K562 (cell line): Measurements from ENCODE around the gene DTYMK. TPM values are rescaled to one million over a fixed set of nuclear protein-coding genes. Genes with fewer than 3 reads are reported as not detected.
A peak's percentile ranks its signal among the peaks of the same experiment; 100 is the strongest.

Source experiments
- ARID2 ChIP-seq: fragments of 450-650 bp; IDR thresholded peaks from 2 replicates; pipeline ENCODE4 v1.6.1; 2017; ENCODE audit warnings: antibody characterized with exemption, mild to moderate bottlenecking
- CCAR2 ChIP-seq: fragments of 200-400 bp; formaldehyde crosslinking; IDR thresholded peaks from 2 replicates; pipeline ENCODE4 v1.6.1; 2017; ENCODE audit warnings: mild to moderate bottlenecking, low read depth, low read length
- CTBP1 ChIP-seq: fragments of 450-650 bp; IDR thresholded peaks from 2 replicates; pipeline ENCODE4 v1.6.1; 2016; ENCODE audit warnings: borderline replicate concordance
- CTCFL ChIP-seq: IDR thresholded peaks from 2 replicates; pipeline ENCODE4 v1.6.1; 2011; ENCODE audit warnings: borderline replicate concordance, low read depth, mild to moderate bottlenecking, moderate library complexity, low read length; ENCODE audit not compliant: insufficient read depth, poor library complexity, severe bottlenecking
- ELK1 ChIP-seq: sonication (generic); formaldehyde crosslinking; IDR thresholded peaks from 2 replicates; pipeline ENCODE4 v1.8.1; 2022; ENCODE audit warnings: missing genetic modification reagents
- ETS2 ChIP-seq: IDR thresholded peaks from 2 replicates; pipeline ENCODE4 v1.6.1; 2016; ENCODE audit warnings: borderline replicate concordance, missing genetic modification characterization, mild to moderate bottlenecking, moderate library complexity, missing compliant biosample characterization; ENCODE audit not compliant: poor library complexity, severe bottlenecking
- FOXA3 ChIP-seq, 2 experiments: fragments of 450-650 bp in 1 of 2; sonication (generic) in 1 of 2; formaldehyde crosslinking; IDR thresholded peaks in 1 of 2; conservative IDR thresholded peaks in 1 of 2; 2 replicates each; pipeline versions ENCODE4 v1.4.0 to v1.8.0; 2020 to 2022; ENCODE audit warnings: mild to moderate bottlenecking in 2 of 2, missing genetic modification reagents in 1 of 2
- GTF2A2 ChIP-seq: IDR thresholded peaks from 2 replicates; pipeline ENCODE4 v1.6.1; 2016; ENCODE audit warnings: mild to moderate bottlenecking, missing genetic modification characterization, missing compliant biosample characterization
- MEF2A ChIP-seq: IDR thresholded peaks from 2 replicates; pipeline ENCODE4 v1.6.1; 2011; ENCODE audit warnings: low read depth, mild to moderate bottlenecking, low read length, moderate library complexity; ENCODE audit not compliant: control insufficient read depth
- MTA2 ChIP-seq: fragments of 450-650 bp; IDR thresholded peaks from 2 replicates; pipeline ENCODE4 v1.6.1; 2016; ENCODE audit warnings: low read depth
- NELFE ChIP-seq: IDR thresholded peaks from 2 replicates; pipeline ENCODE4 v1.6.1; 2011; ENCODE audit warnings: mild to moderate bottlenecking; ENCODE audit not compliant: insufficient read depth, insufficient read length
- NFXL1 ChIP-seq: fragments of 450-650 bp; formaldehyde crosslinking; IDR thresholded peaks from 2 replicates; pipeline ENCODE4 v1.4.0; 2021; ENCODE audit warnings: mild to moderate bottlenecking
- PPARD ChIP-seq: fragments of 250-450 bp; sonication (Bioruptor Pico); IDR thresholded peaks from 2 replicates; pipeline ENCODE4 v1.8.0; 2022; ENCODE audit warnings: inconsistent platforms, mild to moderate bottlenecking, moderate library complexity
- RB1 ChIP-seq: fragments of 450-650 bp; IDR thresholded peaks from 2 replicates; pipeline ENCODE4 v1.6.1; 2017; ENCODE audit warnings: low read depth, mild to moderate bottlenecking
- SRSF7 ChIP-seq: fragments of 200-400 bp; formaldehyde crosslinking; optimal IDR thresholded peaks from 2 replicates; pipeline ENCODE3; 2017; ENCODE audit warnings: mild to moderate bottlenecking, low read depth, low read length
- TAL1 ChIP-seq: fragments of 450-650 bp; IDR thresholded peaks from 2 replicates; pipeline ENCODE4 v1.6.1; 2016; ENCODE audit warnings: mild to moderate bottlenecking
- TEAD4 ChIP-seq, 2 experiments: sonication (generic) in 1 of 2; formaldehyde crosslinking in 1 of 2; IDR thresholded peaks; 2 replicates each; pipeline versions ENCODE4 v1.6.1 to v1.8.0; 2012 to 2022; ENCODE audit warnings: borderline replicate concordance in 1 of 2, inconsistent platforms in 1 of 2, low read length in 1 of 2, mild to moderate bottlenecking in 1 of 2, missing genetic modification reagents in 1 of 2
- THRA ChIP-seq: fragments of 450-650 bp; IDR thresholded peaks from 2 replicates; pipeline ENCODE4 v1.6.1; 2017; ENCODE audit warnings: mild to moderate bottlenecking, moderate library complexity
- THRAP3 ChIP-seq: fragments of 450-650 bp; IDR thresholded peaks from 2 replicates; pipeline ENCODE4 v1.6.1; 2016; ENCODE audit warnings: mild to moderate bottlenecking, inconsistent platforms, borderline replicate concordance
- ZBTB33 ChIP-seq: sonication (generic); formaldehyde crosslinking; IDR thresholded peaks from 2 replicates; pipeline ENCODE4 v1.8.1; 2023; ENCODE audit warnings: mild to moderate bottlenecking, missing genetic modification reagents
- ZNF133 ChIP-seq: fragments of 250-450 bp; sonication (Bioruptor Pico); IDR thresholded peaks from 2 replicates; pipeline ENCODE4 v1.4.0; 2020; ENCODE audit warnings: mild to moderate bottlenecking
- ZNF165 ChIP-seq: fragments of 250-450 bp; sonication (Bioruptor Pico); IDR thresholded peaks from 2 replicates; pipeline ENCODE4 v1.4.0; 2020; ENCODE audit warnings: borderline replicate concordance
- ZNF174 ChIP-seq: fragments of 250-450 bp; sonication (Bioruptor Pico); IDR thresholded peaks from 2 replicates; pipeline ENCODE4 v1.4.0; 2020; ENCODE audit warnings: mild to moderate bottlenecking
- polyA plus RNA-seq, 8 experiments: library from polyadenylated mRNA; depleted of rRNA in 4 of 8; stranded (reverse) in 5 of 8; unstranded in 3 of 8; fragments of >200 nt; fragmentation: Nextera tagmentation in 2 of 8; fragmentation: Illumina TruSeq in 1 of 8; extraction: Ambion mirVana in 2 of 8; extraction: Trizol in 1 of 8; gene quantifications; 2 replicates each; pipeline versions ENCODE4 v1.2.1 to v1.2.3, GENCODE V29; 2011 to 2014; ENCODE audit warnings: inconsistent platforms in 1 of 8, missing spikeins in 1 of 8
- total RNA-seq, 7 experiments: library from RNA; depleted of rRNA in 6 of 7; stranded (reverse); fragments of >200 nt in 6 of 7; fragmentation: Illumina TruSeq in 2 of 7; extraction: Trizol in 2 of 7; gene quantifications; 2 replicates each; pipeline versions ENCODE4 v1.2.1 to v1.2.3, GENCODE V29; 2011 to 2021; ENCODE audit warnings: low replicate concordance in 1 of 7

Gene DTYMK
- total and polyA plus RNA-seq, 9 of the 15 experiments (the other 6 are each of a cell fraction or from before 2014, with no cell fraction given), result 8.2 to 85.0 (median 47.9) TPM

DNA sequence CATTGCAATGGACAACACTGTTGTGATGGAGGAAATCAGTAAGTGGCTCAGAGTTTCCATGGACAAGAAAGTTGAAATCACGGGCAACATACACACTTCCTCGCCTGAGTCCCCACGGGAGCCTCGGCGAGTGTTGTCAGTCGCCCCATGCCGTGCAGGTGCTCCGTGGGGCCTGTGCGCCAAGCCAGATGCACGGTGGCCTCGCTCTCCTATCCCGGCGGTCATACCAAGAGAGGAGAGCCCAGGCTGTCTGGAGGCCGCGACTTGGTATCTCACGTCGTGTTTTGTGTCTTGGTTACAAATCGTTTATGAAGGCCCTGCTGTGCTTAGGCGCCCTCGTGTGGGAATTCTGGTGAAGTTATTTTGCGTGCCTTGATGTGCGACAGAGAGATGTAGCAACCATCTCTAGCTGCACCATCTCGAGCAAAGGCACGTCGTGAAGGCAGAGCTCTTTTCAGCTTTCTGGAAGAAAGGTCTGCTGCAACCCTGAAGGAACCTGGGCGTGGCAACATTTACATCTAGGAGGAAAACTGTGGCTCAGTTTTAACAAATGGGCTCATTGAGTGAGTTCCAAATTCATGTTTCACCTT lies 27.4 kb downstream of the DTYMK start (continued):
- no peak for TF ChIP-seq THRA
- no peak for TF ChIP-seq TAL1
- TF ChIP-seq ARID2, result peak; percentile 62; the same call in 1 of the 2 replicates
- TF ChIP-seq ZNF174 (CRISPR knock-in tag), result no peak
- peak; percentile 50 for TF ChIP-seq CTCFL
- no peak for TF ChIP-seq MEF2A
- 0 out of 2 replicates have a peak, but pooled peaks have one; percentile 15 for TF ChIP-seq RB1
- no peak for TF ChIP-seq GTF2A2 (tag)
- TF ChIP-seq CCAR2, result no peak
- no peak for TF ChIP-seq CTBP1
- TF ChIP-seq TEAD4 (IDR thresholded peaks at IDR 0.05; ENCODE audit: low read length), result no peak
- TF ChIP-seq TEAD4 (CRISPR knock-in tag; IDR thresholded peaks at IDR 0.05; ENCODE audit: borderline replicate concordance), result no peak
- no peak for TF ChIP-seq ZNF165 (CRISPR knock-in tag)
- no peak for TF ChIP-seq THRAP3
- no peak for TF ChIP-seq PPARD (CRISPR knock-in tag)
- TF ChIP-seq ZNF133 (CRISPR knock-in tag), result no peak
- TF ChIP-seq MTA2, result no peak
- no peak for TF ChIP-seq ETS2 (tag)
- TF ChIP-seq NELFE, result no peak
- TF ChIP-seq SRSF7, result no peak
- no peak for TF ChIP-seq FOXA3 (CRISPR knock-in tag; conservative IDR thresholded peaks at IDR 0.05 in 1 of 2, IDR thresholded peaks at IDR 0.05 in 1 of 2)
- peak; percentile 50; the same call in 1 of the 2 replicates for TF ChIP-seq ZBTB33 (CRISPR knock-in tag)
- no peak for TF ChIP-seq ELK1
- TF ChIP-seq NFXL1 (CRISPR knock-in tag), result no peak
